ENCODE measurements around the gene VARS1.

The VARS1 gene

GRCh38 chr6:31750411-31751022 is 45.0 kb downstream of the VARS1 start:
- no peak overlapping the region for H3K4me3 ChIP-seq (ENCODE audit: low read depth, low read length)
- H3K9me3 ChIP-seq (ENCODE audit: control insufficient read depth, insufficient read depth, low read length) = no peaks in the 10 kb centered on the region
- H3K9ac ChIP-seq (ENCODE audit: low read depth, low read length) = no peak overlapping the region
- H3K27ac ChIP-seq (ENCODE audit: low read depth, low read length) = no peak overlapping the region
- peaks cover 12% of the 10 kb centered on the region for H3K36me3 ChIP-seq (ENCODE audit: control insufficient read depth, insufficient read depth, low read length)
- no peaks in the 10 kb centered on the region for H3K4me1 ChIP-seq (ENCODE audit: control insufficient read depth, insufficient read depth, low read length)
- H3K27me3 ChIP-seq (ENCODE audit: control insufficient read depth, insufficient read depth, low read length) = no peaks in the 10 kb centered on the region

- no peaks in the 10 kb centered on the region for H3K27me3 ChIP-seq (ENCODE audit: control insufficient read depth, insufficient read depth, low read length)
- no peaks in the 10 kb centered on the region for H3K9me3 ChIP-seq (ENCODE audit: control insufficient read depth, insufficient read depth, low read length)
- no peaks in the 10 kb centered on the region for H3K4me1 ChIP-seq (ENCODE audit: control insufficient read depth, insufficient read depth, low read length)
- H3K27ac ChIP-seq (ENCODE audit: low read depth, low read length) = no peak overlapping the region
- no peak overlapping the region for H3K4me3 ChIP-seq (ENCODE audit: low read depth, low read length)
- peaks cover 12% of the 10 kb centered on the region for H3K36me3 ChIP-seq (ENCODE audit: control insufficient read depth, insufficient read depth, low read length)
- no peak overlapping the region for H3K9ac ChIP-seq (ENCODE audit: low read depth, low read length)
These were observed 46.1 kb downstream of the VARS1 start for GRCh38 chr6:31749301-31750036.

All from HUES48 (cell line).